Measurements from ENCODE around the gene PIGU. TPM values are rescaled to one million over a fixed set of nuclear protein-coding genes. Genes with fewer than 3 reads are reported as not detected.

The PIGU gene
- polyA plus RNA-seq, 3 donors = 5.8 to 11.3 (median 10.9) TPM

DNA sequence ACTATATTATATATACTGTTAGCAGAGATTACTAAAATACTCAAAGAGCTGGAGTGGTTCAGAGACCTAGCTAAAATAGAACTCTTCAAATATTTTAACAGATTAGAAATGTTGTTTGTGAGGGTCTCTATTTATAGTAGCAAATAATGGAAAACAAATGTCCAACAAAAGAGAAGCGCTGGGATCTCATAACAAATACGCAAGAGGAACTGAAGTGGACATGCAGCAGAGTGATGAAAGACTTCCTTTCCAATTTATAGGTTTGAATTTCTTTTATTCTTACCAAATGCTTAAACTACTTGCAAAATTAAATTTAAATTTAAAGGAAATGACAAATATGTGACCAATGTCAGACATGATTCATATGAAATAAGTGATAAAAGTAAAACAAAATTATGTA is 49.9 kb downstream of the PIGU start:
- WGBS (ENCODE audit: insufficient coverage) = no CpG with 5 or more reads among the region's 2 CpGs
- Histone ChIP-seq H2AFZ (ENCODE audit: insufficient read depth, low read depth, low read length, poor library complexity, severe bottlenecking) (no peak overlapping the region), H3K27ac (ENCODE audit: low read depth in 1 of 2, low read length in 2 of 2) (no peak overlapping the region), H3K4me1 (ENCODE audit: control insufficient read depth in 1 of 2, insufficient read depth in 2 of 2, low read length in 2 of 2) (peaks cover 14 to 24% of the 10 kb centered on the region in 2 donors), H3K4me3 (replicated peaks in 1 of 3; ENCODE audit: low read depth in 2 of 3, low read length in 3 of 3) (no peak overlapping the region), H3K9ac (ENCODE audit: insufficient read depth, low read length, poor library complexity, severe bottlenecking) (no peak overlapping the region), H4K20me1 (ENCODE audit: insufficient read depth, low read length) (no peaks in the 10 kb centered on the region), H3K4me2 (replicated peaks; ENCODE audit: extremely low read depth, low read length, poor library complexity, severe bottlenecking) (no peak overlapping the region), H3K36me3 (replicated peaks in 1 of 2; ENCODE audit: control insufficient read depth in 1 of 2, insufficient read depth in 2 of 2, low read length in 2 of 2) (peaks cover 0 to 9% of the 10 kb centered on the region in 2 donors), H3K27me3 (ENCODE audit: control insufficient read depth in 2 of 2, insufficient read depth in 2 of 2, low read length in 2 of 2) (no peaks in the 10 kb centered on the region), H3K9me3 (replicated peaks in 1 of 2; ENCODE audit: control insufficient read depth in 1 of 2, insufficient read depth in 1 of 2, low read length in 2 of 2) (no peaks in the 10 kb centered on the region), H3K79me2 (ENCODE audit: insufficient read depth, low read length) (no peaks in the 10 kb centered on the region)
- DNase-seq = peak in 2 of 3 donors; percentile 12 to 16
- Mint-ChIP-seq H3K4me3 (no peak overlapping the region), H3K36me3 (peaks cover 15 to 21% of the 10 kb centered on the region in 2 donors), H3K4me1 (peaks cover 23% of the 10 kb centered on the region), H3K9me3 (no peaks in the 10 kb centered on the region), H3K27ac (peak overlapping the region in 1 of 7 donors; percentile 24), H3K27me3 (ENCODE audit: low read depth in 3 of 3) (no peaks in the 10 kb centered on the region)
- TF ChIP-seq, protein P1, sequence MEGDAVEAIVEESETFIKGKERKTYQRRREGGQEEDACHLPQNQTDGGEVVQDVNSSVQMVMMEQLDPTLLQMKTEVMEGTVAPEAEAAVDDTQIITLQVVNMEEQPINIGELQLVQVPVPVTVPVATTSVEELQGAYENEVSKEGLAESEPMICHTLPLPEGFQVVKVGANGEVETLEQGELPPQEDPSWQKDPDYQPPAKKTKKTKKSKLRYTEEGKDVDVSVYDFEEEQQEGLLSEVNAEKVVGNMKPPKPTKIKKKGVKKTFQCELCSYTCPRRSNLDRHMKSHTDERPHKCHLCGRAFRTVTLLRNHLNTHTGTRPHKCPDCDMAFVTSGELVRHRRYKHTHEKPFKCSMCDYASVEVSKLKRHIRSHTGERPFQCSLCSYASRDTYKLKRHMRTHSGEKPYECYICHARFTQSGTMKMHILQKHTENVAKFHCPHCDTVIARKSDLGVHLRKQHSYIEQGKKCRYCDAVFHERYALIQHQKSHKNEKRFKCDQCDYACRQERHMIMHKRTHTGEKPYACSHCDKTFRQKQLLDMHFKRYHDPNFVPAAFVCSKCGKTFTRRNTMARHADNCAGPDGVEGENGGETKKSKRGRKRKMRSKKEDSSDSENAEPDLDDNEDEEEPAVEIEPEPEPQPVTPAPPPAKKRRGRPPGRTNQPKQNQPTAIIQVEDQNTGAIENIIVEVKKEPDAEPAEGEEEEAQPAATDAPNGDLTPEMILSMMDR (IDR thresholded peaks at IDR 0.05) = no peak
- intact Hi-C loops (cut with micrococcal nuclease) = no loop called here

DNA sequence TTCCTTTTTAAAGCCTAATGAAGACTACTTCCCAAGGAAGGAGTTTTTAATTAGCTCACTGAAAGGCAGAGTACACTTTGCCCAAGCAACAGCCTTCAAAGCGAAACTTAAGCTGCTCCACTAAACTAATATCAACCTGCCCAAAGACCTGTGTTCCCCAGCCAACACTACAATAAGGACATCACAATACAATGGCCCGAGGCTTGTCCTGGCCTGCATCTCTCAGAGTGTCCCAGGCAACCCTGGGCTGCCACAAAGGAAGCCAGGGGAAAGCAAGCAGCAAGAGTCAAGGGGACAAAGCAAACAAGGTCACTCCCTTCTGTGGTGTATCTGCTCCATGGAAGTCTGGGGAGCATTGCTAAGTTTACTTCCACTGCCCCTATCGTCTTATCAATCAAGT is 52.3 kb downstream of the PIGU start:
- no peaks in the 10 kb centered on the region for H3K27me3 Mint-ChIP-seq (ENCODE audit: low read depth in 3 of 3)
- Histone ChIP-seq H3K9me3 (replicated peaks in 1 of 2; ENCODE audit: control insufficient read depth in 1 of 2, insufficient read depth in 1 of 2, low read length in 2 of 2) (no peaks in the 10 kb centered on the region), H4K20me1 (ENCODE audit: insufficient read depth, low read length) (no peaks in the 10 kb centered on the region), H3K9ac (ENCODE audit: insufficient read depth, low read length, poor library complexity, severe bottlenecking) (no peak overlapping the region), H3K27me3 (ENCODE audit: control insufficient read depth in 2 of 2, insufficient read depth in 2 of 2, low read length in 2 of 2) (no peaks in the 10 kb centered on the region), H3K36me3 (replicated peaks in 1 of 2; ENCODE audit: control insufficient read depth in 1 of 2, insufficient read depth in 2 of 2, low read length in 2 of 2) (peaks cover 0 to 13% of the 10 kb centered on the region in 2 donors), H3K4me3 (replicated peaks in 1 of 3; ENCODE audit: low read depth in 2 of 3, low read length in 3 of 3) (no peak overlapping the region), H2AFZ (ENCODE audit: insufficient read depth, low read depth, low read length, poor library complexity, severe bottlenecking) (no peak overlapping the region), H3K4me2 (replicated peaks; ENCODE audit: extremely low read depth, low read length, poor library complexity, severe bottlenecking) (no peak overlapping the region), H3K4me1 (ENCODE audit: control insufficient read depth in 1 of 2, insufficient read depth in 2 of 2, low read length in 2 of 2) (peaks cover 14 to 24% of the 10 kb centered on the region in 2 donors), H3K79me2 (ENCODE audit: insufficient read depth, low read length) (no peaks in the 10 kb centered on the region), H3K27ac (ENCODE audit: low read depth in 1 of 2, low read length in 2 of 2) (no peak overlapping the region)
- H3K36me3 Mint-ChIP-seq = peaks cover 19 to 32% of the 10 kb centered on the region in 2 donors
- no peaks in the 10 kb centered on the region for H3K9me3 Mint-ChIP-seq
- H3K4me1 Mint-ChIP-seq = peaks cover 24% of the 10 kb centered on the region
- no peak overlapping the region for H3K4me3 Mint-ChIP-seq
- intact Hi-C loops (cut with micrococcal nuclease) = no loop called here
- 100% methylated on average over 2 of the region's 3 CpGs for WGBS (ENCODE audit: insufficient coverage)
- TF ChIP-seq, protein P1 (IDR thresholded peaks at IDR 0.05) = no peak
- DNase-seq = no peak
- H3K27ac Mint-ChIP-seq = no peak overlapping the region
